NCI-H2107 (cell line): ENCODE measurements around the gene LRRC72.

ENCODE experiments used
- DNase-seq: peaks from one replicate; lab custom pipeline; 2025; lab: John Stamatoyannopoulos, UW

LRRC72 gene

DNA sequence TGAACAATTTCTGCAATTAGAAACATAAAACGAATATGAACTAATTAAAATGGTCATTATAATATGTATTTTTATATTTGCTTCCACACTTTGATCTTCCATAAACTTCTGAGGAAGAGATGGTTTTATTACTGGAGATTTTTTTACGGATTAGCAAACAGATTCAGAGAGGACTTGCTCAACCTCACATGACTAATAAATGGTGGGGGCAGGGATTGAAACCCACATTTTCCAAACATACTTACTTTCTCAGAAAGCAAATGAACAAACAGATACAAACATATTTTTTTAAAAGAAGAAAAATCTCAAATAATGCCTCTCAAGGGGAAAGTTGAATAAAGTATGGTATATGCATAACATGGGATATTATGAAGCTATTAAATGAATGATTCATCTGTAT, 100.6 kb downstream of the LRRC72 start:
- no peak for DNase-seq

DNA sequence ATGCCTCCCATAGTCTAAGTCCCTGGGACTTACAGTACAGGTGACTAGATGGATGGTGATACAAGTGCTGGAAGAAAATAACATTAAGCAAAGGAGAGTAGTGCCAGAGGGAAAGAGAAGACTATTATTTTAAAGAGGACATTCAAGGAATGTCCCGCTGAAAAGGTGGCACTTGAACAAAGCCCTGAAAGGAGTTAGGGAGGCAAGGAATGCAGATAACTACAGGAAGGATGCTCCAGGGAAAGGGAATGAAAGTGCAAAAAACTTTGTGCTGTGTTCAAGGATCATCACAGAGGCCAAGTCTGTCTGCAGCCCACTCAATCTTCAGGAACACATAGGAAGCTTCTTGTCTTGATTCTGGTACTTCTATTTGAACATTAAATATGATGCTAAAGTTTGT, 104.0 kb downstream of the LRRC72 start:
- no peak for DNase-seq
